WTC11 (cell line): ENCODE data around the gene APBB3. TPM values are rescaled to one million over a fixed set of nuclear protein-coding genes. Genes with fewer than 3 reads are reported as not detected.

Source experiments
- ATAC-seq: fragments of 200-7000 bp; cut with Tn5 transposase; 2 replicates; pipeline ENCODE4 v1.10.0; 2021; ENCODE audit warnings: mild to moderate bottlenecking, moderate library complexity
- CTCF ChIA-PET: fragments of 300-600 bp; sonication (Branson Sonifier 250); formaldehyde crosslinking; loops from one replicate; lab custom pipeline; 2021; ENCODE audit warnings: antibody characterized with exemption; lab: Charles Lee
- POLR2A ChIA-PET: fragments of 350-600 bp; sonication (Branson Sonifier 250); formaldehyde crosslinking; loops from one replicate; lab custom pipeline; 2021; ENCODE audit warnings: antibody characterized with exemption; lab: Charles Lee
- DNase-seq: peaks from one replicate; pipeline ENCODE4 v3.0.0; 2021; ENCODE audit warnings: low spot score
- H3K27ac Mint-ChIP-seq: 2 replicates; pipeline ENCODE4 v1.8.0; 2021; ENCODE audit warnings: mixed read lengths
- H3K27me3 Mint-ChIP-seq: 2 replicates; pipeline ENCODE4 v1.8.0; 2021; ENCODE audit warnings: low read depth, mild to moderate bottlenecking, moderate library complexity, mixed read lengths
- H3K36me3 Mint-ChIP-seq: 2 replicates; pipeline ENCODE4 v1.8.0; 2021; ENCODE audit warnings: mixed read lengths
- H3K4me1 Mint-ChIP-seq: 2 replicates; pipeline ENCODE4 v1.8.0; 2022; ENCODE audit warnings: mixed read lengths
- H3K4me3 Mint-ChIP-seq: 2 replicates; pipeline ENCODE4 v1.8.0; 2021; ENCODE audit warnings: mild to moderate bottlenecking, moderate library complexity, mixed read lengths
- H3K9me3 Mint-ChIP-seq: 2 replicates; pipeline ENCODE4 v1.8.0; 2021; ENCODE audit warnings: mixed read lengths
- ATF6 ChIP-seq: sonication (generic); formaldehyde crosslinking; IDR thresholded peaks from 2 replicates; pipeline ENCODE4 v1.8.1; 2023; ENCODE audit warnings: mild to moderate bottlenecking, missing genetic modification reagents
- CBFB ChIP-seq: sonication (generic); formaldehyde crosslinking; IDR thresholded peaks from 2 replicates; pipeline ENCODE4 v1.8.1; 2022; ENCODE audit warnings: mild to moderate bottlenecking, low read depth, missing genetic modification reagents
- EMX1 ChIP-seq: fragments of 250-450 bp; sonication (Bioruptor Pico); IDR thresholded peaks from 2 replicates; pipeline ENCODE4 v1.8.0; 2021; ENCODE audit warnings: mild to moderate bottlenecking
- ETV6 ChIP-seq: sonication (generic); formaldehyde crosslinking; IDR thresholded peaks from 2 replicates; pipeline ENCODE4 v1.8.1; 2022; ENCODE audit warnings: mild to moderate bottlenecking, missing genetic modification reagents
- HMGXB4 ChIP-seq: sonication (generic); formaldehyde crosslinking; IDR thresholded peaks from 2 replicates; pipeline ENCODE4 v1.8.1; 2023; ENCODE audit warnings: mild to moderate bottlenecking, moderate library complexity, missing genetic modification reagents
- PREB ChIP-seq: sonication (generic); formaldehyde crosslinking; IDR thresholded peaks from 2 replicates; pipeline ENCODE4 v1.8.1; 2022; ENCODE audit warnings: mild to moderate bottlenecking, missing genetic modification reagents, moderate library complexity, borderline replicate concordance
- TP53 ChIP-seq: sonication (generic); formaldehyde crosslinking; IDR thresholded peaks from 2 replicates; pipeline ENCODE4 v1.8.1; 2023; ENCODE audit warnings: mild to moderate bottlenecking, missing genetic modification reagents
- ZBTB21 ChIP-seq: sonication (generic); formaldehyde crosslinking; IDR thresholded peaks from 2 replicates; pipeline ENCODE4 v1.8.1; 2023; ENCODE audit warnings: mild to moderate bottlenecking, missing genetic modification reagents, borderline replicate concordance
- ZNF121 ChIP-seq: sonication (generic); formaldehyde crosslinking; IDR thresholded peaks from 2 replicates; pipeline ENCODE4 v1.8.0; 2023; ENCODE audit warnings: missing genetic modification reagents
- ZNF219 ChIP-seq: sonication (generic); formaldehyde crosslinking; IDR thresholded peaks from 2 replicates; pipeline ENCODE4 v1.8.0; 2023; ENCODE audit warnings: missing genetic modification reagents, mild to moderate bottlenecking, borderline replicate concordance
- ZNF263 ChIP-seq: sonication (generic); formaldehyde crosslinking; IDR thresholded peaks from 2 replicates; pipeline ENCODE4 v1.8.1; 2022; ENCODE audit warnings: low read depth, mild to moderate bottlenecking, moderate library complexity, missing genetic modification reagents
- ZNF317 ChIP-seq: sonication (generic); formaldehyde crosslinking; IDR thresholded peaks from 2 replicates; pipeline ENCODE4 v1.8.1; 2023; ENCODE audit warnings: low read depth, mild to moderate bottlenecking, moderate library complexity, missing genetic modification reagents, borderline replicate concordance
- ZNF512 ChIP-seq: sonication (generic); formaldehyde crosslinking; IDR thresholded peaks from 2 replicates; pipeline ENCODE4 v1.8.1; 2022; ENCODE audit warnings: missing genetic modification reagents, borderline replicate concordance
- total RNA-seq: library from RNA; stranded (reverse); gene quantifications from 3 replicates; pipeline ENCODE4 v1.2.3, GENCODE V29; 2021
- TF ChIP-seq, protein P1 (sequence below): fragments of 250-450 bp; sonication (Bioruptor Pico); IDR thresholded peaks from 2 replicates; pipeline ENCODE4 v2.1.2; 2022; ENCODE audit warnings: mild to moderate bottlenecking, moderate library complexity
- TF ChIP-seq, protein P2 (sequence below): sonication (generic); formaldehyde crosslinking; IDR thresholded peaks from 2 replicates; pipeline ENCODE4 v1.8.0; 2022; ENCODE audit warnings: mild to moderate bottlenecking, missing genetic modification reagents
- TF ChIP-seq, protein P3 (sequence below): fragments of 250-450 bp; sonication (Bioruptor Pico); IDR thresholded peaks from 2 replicates; pipeline ENCODE4 v1.9.0; 2021; ENCODE audit warnings: mild to moderate bottlenecking, borderline replicate concordance
- TF ChIP-seq, protein P4 (sequence below): sonication (generic); formaldehyde crosslinking; IDR thresholded peaks from 2 replicates; pipeline ENCODE4 v1.8.1; 2023; ENCODE audit warnings: mild to moderate bottlenecking, missing genetic modification reagents, moderate library complexity

Gene APBB3
- total RNA-seq, 1 experiment from 2014 or later = 25.9 TPM

DNA sequence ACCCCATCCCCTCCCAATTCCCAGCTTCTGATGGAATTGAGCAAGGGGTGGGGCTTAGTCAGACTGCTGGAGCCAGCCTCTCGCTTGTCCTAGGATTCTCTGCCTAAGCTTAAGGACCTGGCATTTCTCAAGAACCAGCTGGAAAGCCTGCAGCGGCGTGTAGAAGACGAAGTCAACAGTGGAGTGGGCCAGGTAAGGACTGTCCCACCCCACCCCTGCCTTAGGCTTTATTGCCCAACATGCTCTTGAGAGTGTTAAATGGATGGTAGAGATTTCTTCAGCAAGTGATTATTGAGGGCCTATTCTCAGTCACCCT is 1.3 kb upstream of the APBB3 start (continued):
- TF ChIP-seq, protein P1, sequence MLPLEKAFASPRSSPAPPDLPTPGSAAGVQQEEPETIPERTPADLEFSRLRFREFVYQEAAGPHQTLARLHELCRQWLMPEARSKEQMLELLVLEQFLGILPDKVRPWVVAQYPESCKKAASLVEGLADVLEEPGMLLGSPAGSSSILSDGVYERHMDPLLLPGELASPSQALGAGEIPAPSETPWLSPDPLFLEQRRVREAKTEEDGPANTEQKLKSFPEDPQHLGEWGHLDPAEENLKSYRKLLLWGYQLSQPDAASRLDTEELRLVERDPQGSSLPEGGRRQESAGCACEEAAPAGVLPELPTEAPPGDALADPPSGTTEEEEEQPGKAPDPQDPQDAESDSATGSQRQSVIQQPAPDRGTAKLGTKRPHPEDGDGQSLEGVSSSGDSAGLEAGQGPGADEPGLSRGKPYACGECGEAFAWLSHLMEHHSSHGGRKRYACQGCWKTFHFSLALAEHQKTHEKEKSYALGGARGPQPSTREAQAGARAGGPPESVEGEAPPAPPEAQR (CRISPR knock-in tag) = no peak
- TF ChIP-seq ZNF317 (CRISPR knock-in tag) = no peak
- TF ChIP-seq, protein P2, sequence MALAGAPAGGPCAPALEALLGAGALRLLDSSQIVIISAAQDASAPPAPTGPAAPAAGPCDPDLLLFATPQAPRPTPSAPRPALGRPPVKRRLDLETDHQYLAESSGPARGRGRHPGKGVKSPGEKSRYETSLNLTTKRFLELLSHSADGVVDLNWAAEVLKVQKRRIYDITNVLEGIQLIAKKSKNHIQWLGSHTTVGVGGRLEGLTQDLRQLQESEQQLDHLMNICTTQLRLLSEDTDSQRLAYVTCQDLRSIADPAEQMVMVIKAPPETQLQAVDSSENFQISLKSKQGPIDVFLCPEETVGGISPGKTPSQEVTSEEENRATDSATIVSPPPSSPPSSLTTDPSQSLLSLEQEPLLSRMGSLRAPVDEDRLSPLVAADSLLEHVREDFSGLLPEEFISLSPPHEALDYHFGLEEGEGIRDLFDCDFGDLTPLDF (CRISPR knock-in tag) = no peak

GRCh38 chr5:140565024-140565779 is 804 bp upstream of the APBB3 start:
- DNase-seq = no peak
- ChIA-PET POLR2A (interaction anchor here (1.0 to 4.4 kb wide), 2 partner anchors 8 to 17 kb away, joined by 3 to 29 read pairs; partner anchors contain the start of genes EIF4EBP3 and SRA1), CTCF (interaction anchor here (1.4 kb wide), 1 partner anchor 74 kb away, joined by 6 read pairs; the partner anchor contains the start of gene TMCO6)
- no peaks in the 10 kb centered on the region for H3K9me3 Mint-ChIP-seq
- peaks cover 19% of the 10 kb centered on the region for H3K4me1 Mint-ChIP-seq
- H3K27ac Mint-ChIP-seq = peak overlapping the region; percentile 73
- ATAC-seq = no peak
- H3K36me3 Mint-ChIP-seq = peaks cover 20% of the 10 kb centered on the region
- H3K27me3 Mint-ChIP-seq = peaks cover 3% of the 10 kb centered on the region; the same call in 1 of the 2 replicates
- peak overlapping the region; percentile 88 for H3K4me3 Mint-ChIP-seq
- TF ChIP-seq ZNF512 (no peak), ZNF263 (no peak), ZBTB21 (CRISPR knock-in tag) (no peak), PREB (CRISPR knock-in tag) (no peak), EMX1 (CRISPR knock-in tag) (no peak), ZNF121 (CRISPR knock-in tag) (no peak), TP53 (CRISPR knock-in tag) (no peak), HMGXB4 (no peak), CBFB (CRISPR knock-in tag) (no peak), ATF6 (CRISPR knock-in tag) (no peak), ZNF219 (CRISPR knock-in tag) (no peak), ETV6 (CRISPR knock-in tag) (no peak)
- TF ChIP-seq, protein P3, sequence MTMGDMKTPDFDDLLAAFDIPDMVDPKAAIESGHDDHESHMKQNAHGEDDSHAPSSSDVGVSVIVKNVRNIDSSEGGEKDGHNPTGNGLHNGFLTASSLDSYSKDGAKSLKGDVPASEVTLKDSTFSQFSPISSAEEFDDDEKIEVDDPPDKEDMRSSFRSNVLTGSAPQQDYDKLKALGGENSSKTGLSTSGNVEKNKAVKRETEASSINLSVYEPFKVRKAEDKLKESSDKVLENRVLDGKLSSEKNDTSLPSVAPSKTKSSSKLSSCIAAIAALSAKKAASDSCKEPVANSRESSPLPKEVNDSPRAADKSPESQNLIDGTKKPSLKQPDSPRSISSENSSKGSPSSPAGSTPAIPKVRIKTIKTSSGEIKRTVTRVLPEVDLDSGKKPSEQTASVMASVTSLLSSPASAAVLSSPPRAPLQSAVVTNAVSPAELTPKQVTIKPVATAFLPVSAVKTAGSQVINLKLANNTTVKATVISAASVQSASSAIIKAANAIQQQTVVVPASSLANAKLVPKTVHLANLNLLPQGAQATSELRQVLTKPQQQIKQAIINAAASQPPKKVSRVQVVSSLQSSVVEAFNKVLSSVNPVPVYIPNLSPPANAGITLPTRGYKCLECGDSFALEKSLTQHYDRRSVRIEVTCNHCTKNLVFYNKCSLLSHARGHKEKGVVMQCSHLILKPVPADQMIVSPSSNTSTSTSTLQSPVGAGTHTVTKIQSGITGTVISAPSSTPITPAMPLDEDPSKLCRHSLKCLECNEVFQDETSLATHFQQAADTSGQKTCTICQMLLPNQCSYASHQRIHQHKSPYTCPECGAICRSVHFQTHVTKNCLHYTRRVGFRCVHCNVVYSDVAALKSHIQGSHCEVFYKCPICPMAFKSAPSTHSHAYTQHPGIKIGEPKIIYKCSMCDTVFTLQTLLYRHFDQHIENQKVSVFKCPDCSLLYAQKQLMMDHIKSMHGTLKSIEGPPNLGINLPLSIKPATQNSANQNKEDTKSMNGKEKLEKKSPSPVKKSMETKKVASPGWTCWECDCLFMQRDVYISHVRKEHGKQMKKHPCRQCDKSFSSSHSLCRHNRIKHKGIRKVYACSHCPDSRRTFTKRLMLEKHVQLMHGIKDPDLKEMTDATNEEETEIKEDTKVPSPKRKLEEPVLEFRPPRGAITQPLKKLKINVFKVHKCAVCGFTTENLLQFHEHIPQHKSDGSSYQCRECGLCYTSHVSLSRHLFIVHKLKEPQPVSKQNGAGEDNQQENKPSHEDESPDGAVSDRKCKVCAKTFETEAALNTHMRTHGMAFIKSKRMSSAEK (CRISPR knock-in tag) = no peak
- TF ChIP-seq, protein P4, sequence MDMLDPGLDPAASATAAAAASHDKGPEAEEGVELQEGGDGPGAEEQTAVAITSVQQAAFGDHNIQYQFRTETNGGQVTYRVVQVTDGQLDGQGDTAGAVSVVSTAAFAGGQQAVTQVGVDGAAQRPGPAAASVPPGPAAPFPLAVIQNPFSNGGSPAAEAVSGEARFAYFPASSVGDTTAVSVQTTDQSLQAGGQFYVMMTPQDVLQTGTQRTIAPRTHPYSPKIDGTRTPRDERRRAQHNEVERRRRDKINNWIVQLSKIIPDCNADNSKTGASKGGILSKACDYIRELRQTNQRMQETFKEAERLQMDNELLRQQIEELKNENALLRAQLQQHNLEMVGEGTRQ (CRISPR knock-in tag) = no peak
